K562 (cell line): ENCODE data around the gene EN2. TPM values are rescaled to one million over a fixed set of nuclear protein-coding genes. Genes with fewer than 3 reads are reported as not detected.

Experiments
- ATAC-seq: fragments of 200-7000 bp; cut with Tn5 transposase; 3 replicates; pipeline ENCODE4 v1.9.1; 2020; ENCODE audit warnings: moderate library complexity
- BruUV-seq: library from RNA; stranded (reverse); fragments of 400-500 nt; replicated peaks from 2 replicates; lab custom pipeline; 2021; lab: Mats Ljungman, UMichigan
- CTCF ChIA-PET: fragments of 300-600 bp; formaldehyde crosslinking; extraction: SDS; loops from one replicate; lab custom pipeline; 2021; ENCODE audit warnings: low intra/inter-chr PET ratio; lab: Yijun Ruan, JAX
- POLR2A ChIA-PET: fragments of 300-600, 350-650 bp; sonication (Branson Sonifier 250); formaldehyde crosslinking; extraction: SDS; loops from one replicate; lab custom pipeline; 2021; ENCODE audit warnings: antibody characterized with exemption, inconsistent platforms; lab: Yijun Ruan, JAX
- DNase-seq, 4 experiments: peaks; one replicate each; pipeline versions ENCODE4 v3.0.0 to v3.0.0-alpha.2; 2011 to 2018; ENCODE audit warnings: low spot score in 3 of 4, mixed read lengths in 3 of 4; ENCODE audit errors: extremely low read depth in 1 of 4
- FAIRE-seq: peaks from 2 replicates; lab custom pipeline; 2011; peaks lifted over from hg19 to GRCh38; lab: Jason Lieb, UNC
- H2AFZ ChIP-seq: 2 replicates; pipeline ENCODE4 v1.6.0; 2011; ENCODE audit warnings: low read depth, low read length, control low read depth, inconsistent platforms
- H3K27ac ChIP-seq: fragments of 200-600 bp; 3 replicates; pipeline ENCODE4 v1.8.0; 2011; ENCODE audit warnings: low read depth, mild to moderate bottlenecking, control low read depth, inconsistent platforms, low read length, moderate library complexity, mixed read lengths; ENCODE audit errors: extremely low read depth
- H3K27me3 ChIP-seq, 2 experiments: fragments of 300-600 bp in 1 of 2; 2 replicates in 1 of 2; 3 replicates in 1 of 2; pipeline versions ENCODE4 v1.6.0 to v1.8.0; 2011; ENCODE audit warnings: inconsistent platforms in 2 of 2, low read length in 2 of 2, mild to moderate bottlenecking in 1 of 2, mixed read lengths in 1 of 2, moderate library complexity in 1 of 2; ENCODE audit not compliant: control insufficient read depth in 2 of 2, insufficient read depth in 2 of 2
- H3K36me3 ChIP-seq: fragments of 300-600 bp; 3 replicates; pipeline ENCODE4 v1.8.0; 2011; ENCODE audit warnings: mild to moderate bottlenecking, low read length, inconsistent platforms; ENCODE audit not compliant: control insufficient read depth, insufficient read depth
- H3K4me1 ChIP-seq, 2 experiments: fragments of 200-600 bp in 1 of 2; replicated peaks in 1 of 2; 2 replicates in 1 of 2; 3 replicates in 1 of 2; pipeline versions ENCODE4 v1.5.1 to v1.8.0; 2011; ENCODE audit warnings: inconsistent platforms in 2 of 2, low read length in 2 of 2, mild to moderate bottlenecking in 1 of 2, mixed read lengths in 1 of 2, moderate library complexity in 1 of 2; ENCODE audit not compliant: control insufficient read depth in 2 of 2, insufficient read depth in 2 of 2
- H3K4me2 ChIP-seq: 2 replicates; pipeline ENCODE4 v1.6.1; 2011; ENCODE audit warnings: low read length, control low read depth, inconsistent platforms, mixed read lengths; ENCODE audit not compliant: insufficient read depth
- H3K4me3 ChIP-seq: fragments of 200-600 bp; sonication (generic), shearing (Covaris generic); 2 replicates; pipeline ENCODE4 v1.5.1; 2016; ENCODE audit warnings: control low read depth, inconsistent platforms
- H3K79me2 ChIP-seq: fragments of 200-600 bp; 3 replicates; pipeline ENCODE4 v1.8.0; 2011; ENCODE audit warnings: low read length, inconsistent platforms; ENCODE audit not compliant: control insufficient read depth, insufficient read depth
- H3K9ac ChIP-seq, 2 experiments: 2 replicates each; pipeline versions ENCODE4 v1.6.0 to v1.6.1; 2011; ENCODE audit warnings: low read depth in 2 of 2, low read length in 2 of 2, control low read depth in 1 of 2, inconsistent platforms in 1 of 2, mild to moderate bottlenecking in 1 of 2, mixed read lengths in 1 of 2; ENCODE audit not compliant: insufficient read depth in 1 of 2
- H3K9me1 ChIP-seq: one replicate; pipeline ENCODE4 v1.6.0; 2011; ENCODE audit warnings: inconsistent platforms, mild to moderate bottlenecking, low read length, moderate library complexity; ENCODE audit not compliant: control insufficient read depth, insufficient read depth
- H3K9me3 ChIP-seq: replicated peaks from 2 replicates; pipeline ENCODE4 v1.5.1; 2011; ENCODE audit warnings: low read depth, low read length, inconsistent platforms; ENCODE audit not compliant: control insufficient read depth, insufficient read depth
- H4K20me1 ChIP-seq: replicated peaks from 2 replicates; pipeline ENCODE4 v1.6.1; 2011; ENCODE audit warnings: low read length, inconsistent platforms, mixed read lengths; ENCODE audit not compliant: control insufficient read depth, insufficient read depth
- ATF1 ChIP-seq, 2 experiments: fragments of 450-650 bp in 1 of 2; IDR thresholded peaks; 2 replicates each; pipeline ENCODE4 v1.6.1; 2016; ENCODE audit warnings: missing compliant biosample characterization in 1 of 2, missing genetic modification characterization in 1 of 2
- EWSR1 ChIP-seq: fragments of 450-650 bp; IDR thresholded peaks from 2 replicates; pipeline ENCODE4 v1.6.1; 2018; ENCODE audit warnings: borderline replicate concordance, mild to moderate bottlenecking, low read depth, moderate library complexity; ENCODE audit not compliant: partially characterized antibody
- GTF2F1 ChIP-seq: IDR thresholded peaks from 2 replicates; pipeline ENCODE4 v1.6.1; 2011; ENCODE audit warnings: low read depth, low read length, improper control_type of control experiment
- HMG20B ChIP-seq: fragments of 250-450 bp; sonication (Bioruptor Pico); IDR thresholded peaks from 2 replicates; pipeline ENCODE4 v1.5.0; 2021; ENCODE audit warnings: mild to moderate bottlenecking
- IRF1 ChIP-seq: sonication (generic); formaldehyde crosslinking; IDR thresholded peaks from 2 replicates; pipeline ENCODE4 v1.8.0; 2022; ENCODE audit warnings: missing genetic modification reagents, mild to moderate bottlenecking, borderline replicate concordance
- SMAD4 ChIP-seq: fragments of 250-450 bp; sonication (Bioruptor Pico); conservative IDR thresholded peaks from 2 replicates; pipeline ENCODE4 v1.8.0; 2021; ENCODE audit warnings: inconsistent platforms, mild to moderate bottlenecking, moderate library complexity
- SMARCA5 ChIP-seq: fragments of 450-650 bp; IDR thresholded peaks from 2 replicates; pipeline ENCODE4 v1.6.1; 2016
- SNRNP70 ChIP-seq: fragments of 200-400 bp; formaldehyde crosslinking; optimal IDR thresholded peaks from 2 replicates; pipeline ENCODE3; 2017; ENCODE audit warnings: low read depth, low read length
- TCF3 ChIP-seq: sonication (generic); formaldehyde crosslinking; IDR thresholded peaks from 2 replicates; pipeline ENCODE4 v1.4.0; 2020; ENCODE audit warnings: mild to moderate bottlenecking, missing genetic modification reagents
- TRIM28 ChIP-seq: fragments of 450-650 bp; IDR thresholded peaks from 2 replicates; pipeline ENCODE4 v1.6.1; 2017
- ZNF143 ChIP-seq: sonication (generic); formaldehyde crosslinking; IDR thresholded peaks from 2 replicates; pipeline ENCODE4 v1.9.0; 2022; ENCODE audit warnings: mild to moderate bottlenecking, missing genetic modification reagents
- WGBS: fragments of 100-300 bp; shearing (Covaris generic); methylation state at CpG from one replicate; pipeline ENCODE4 v1.1.6; 2016; ENCODE audit warnings: low coverage, mixed read lengths; ENCODE audit not compliant: insufficient coverage; ENCODE audit errors: missing lambda C conversion rate; 5-methylcytosine and 5-hydroxymethylcytosine counted together
- in situ Hi-C: fragments of 300-500 bp; cut with MboI; formaldehyde crosslinking; loops from 4 replicates; pipeline ENCODE4 v1.15.0; 2018; ENCODE audit warnings: inconsistent platforms, mixed read lengths
- intact Hi-C: fragments of 100-400 bp; cut with micrococcal nuclease; formaldehyde crosslinking; loops from 2 replicates; pipeline ENCODE4 v1.14.2; 2022
- polyA plus RNA-seq, 8 experiments: library from polyadenylated mRNA; depleted of rRNA in 4 of 8; stranded (reverse) in 5 of 8; unstranded in 3 of 8; fragments of >200 nt; fragmentation: Nextera tagmentation in 2 of 8; fragmentation: Illumina TruSeq in 1 of 8; extraction: Ambion mirVana in 2 of 8; extraction: Trizol in 1 of 8; gene quantifications; 2 replicates each; pipeline versions ENCODE4 v1.2.1 to v1.2.3, GENCODE V29; 2011 to 2014; ENCODE audit warnings: inconsistent platforms in 1 of 8, missing spikeins in 1 of 8
- total RNA-seq, 7 experiments: library from RNA; depleted of rRNA in 6 of 7; stranded (reverse); fragments of >200 nt in 6 of 7; fragmentation: Illumina TruSeq in 2 of 7; extraction: Trizol in 2 of 7; gene quantifications; 2 replicates each; pipeline versions ENCODE4 v1.2.1 to v1.2.3, GENCODE V29; 2011 to 2021; ENCODE audit warnings: low replicate concordance in 1 of 7
- TF ChIP-seq, protein P1 (sequence below): fragments of 200-800 bp; sonication (Bioruptor generic); IDR thresholded peaks from 2 replicates; pipeline ENCODE4 v1.6.1; 2017; ENCODE audit warnings: missing genetic modification characterization, missing compliant biosample characterization
- TF ChIP-seq, protein P2 (sequence below): sonication (generic); formaldehyde crosslinking; IDR thresholded peaks from 2 replicates; pipeline ENCODE4 v1.8.0; 2022; ENCODE audit warnings: missing genetic modification reagents, mild to moderate bottlenecking, moderate library complexity, borderline replicate concordance
- TF ChIP-seq, protein P3 (sequence below): fragments of 250-450 bp; sonication (Bioruptor Pico); IDR thresholded peaks from 2 replicates; pipeline ENCODE4 v1.5.0; 2021

Gene EN2
- total and polyA plus RNA-seq, 9 of the 15 experiments (the other 6 are each of a cell fraction or from before 2014, with no cell fraction given), result 0.04 TPM; not detected in 7

DNA sequence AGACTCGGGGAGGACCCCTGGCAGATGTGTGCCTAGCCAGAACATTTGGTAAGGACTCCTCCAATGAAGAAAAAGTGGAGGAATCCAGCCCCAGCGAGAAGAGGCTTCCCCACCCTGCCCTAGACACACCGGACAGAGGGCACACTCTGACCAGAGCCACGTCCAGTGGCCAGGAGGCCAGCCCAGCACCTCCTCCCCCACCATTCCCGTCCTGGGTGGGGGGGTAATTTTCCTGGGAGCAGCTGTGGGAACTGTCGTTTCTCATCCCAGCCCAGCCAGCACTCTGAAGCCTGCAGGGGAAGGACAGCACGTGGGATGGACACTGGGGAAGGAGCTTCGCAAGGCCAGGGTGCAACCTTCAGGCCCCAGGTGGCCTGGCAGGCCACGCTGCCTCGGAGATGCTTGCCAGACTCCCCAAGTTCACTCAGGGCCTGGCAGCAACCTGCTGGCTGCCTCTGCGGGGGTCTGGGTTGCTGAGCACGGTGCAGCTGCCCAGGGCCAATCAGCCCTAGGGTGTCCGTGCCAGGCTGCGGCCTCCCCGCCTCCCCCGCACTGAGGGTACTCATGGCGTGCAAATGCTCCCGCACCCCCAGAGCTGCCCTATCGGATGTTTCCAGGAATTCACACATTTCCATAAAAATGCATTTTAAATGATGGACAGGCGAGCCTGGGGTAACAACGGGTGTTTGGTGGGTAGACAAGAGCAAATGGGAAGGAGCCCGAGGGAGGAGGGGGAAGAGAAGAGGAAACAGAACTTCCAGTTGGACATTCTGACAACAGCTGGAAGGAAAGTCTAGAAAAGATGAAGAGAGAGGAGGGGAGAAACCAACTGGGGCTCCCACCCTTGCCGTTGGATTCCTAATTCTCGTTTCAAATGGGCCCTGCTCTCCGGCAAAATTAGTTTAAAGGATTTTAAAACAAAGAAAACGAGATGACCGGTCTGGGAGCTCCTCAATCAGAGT is 1.9 kb upstream of the EN2 start:
- H3K79me2 ChIP-seq, result no peaks in the 10 kb centered on the region
- ChIA-PET POLR2A (interaction anchor here (0.5 to 0.7 kb wide), 2 partner anchors 74 to 392 kb away, joined by 3 to 4 read pairs; no protein-coding TSS in a partner anchor), CTCF (no interaction called here)
- WGBS, result 6% methylated on average over 27 of the region's 27 CpGs
- no peaks in the 10 kb centered on the region for H3K9me3 ChIP-seq
- H2AFZ ChIP-seq, result no peak overlapping the region
- no peak for TF ChIP-seq IRF1
- TF ChIP-seq, protein P1, sequence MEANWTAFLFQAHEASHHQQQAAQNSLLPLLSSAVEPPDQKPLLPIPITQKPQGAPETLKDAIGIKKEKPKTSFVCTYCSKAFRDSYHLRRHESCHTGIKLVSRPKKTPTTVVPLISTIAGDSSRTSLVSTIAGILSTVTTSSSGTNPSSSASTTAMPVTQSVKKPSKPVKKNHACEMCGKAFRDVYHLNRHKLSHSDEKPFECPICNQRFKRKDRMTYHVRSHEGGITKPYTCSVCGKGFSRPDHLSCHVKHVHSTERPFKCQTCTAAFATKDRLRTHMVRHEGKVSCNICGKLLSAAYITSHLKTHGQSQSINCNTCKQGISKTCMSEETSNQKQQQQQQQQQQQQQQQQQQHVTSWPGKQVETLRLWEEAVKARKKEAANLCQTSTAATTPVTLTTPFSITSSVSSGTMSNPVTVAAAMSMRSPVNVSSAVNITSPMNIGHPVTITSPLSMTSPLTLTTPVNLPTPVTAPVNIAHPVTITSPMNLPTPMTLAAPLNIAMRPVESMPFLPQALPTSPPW (CRISPR knock-in tag), result no peak
- no peak for TF ChIP-seq ZNF143 (CRISPR knock-in tag)
- no peak for TF ChIP-seq SMARCA5
- TF ChIP-seq ATF1 (CRISPR knock-in tag; IDR thresholded peaks at IDR 0.05), result no peak
- TF ChIP-seq ATF1 (tag; IDR thresholded peaks at IDR 0.05), result no peak
- TF ChIP-seq, protein P2, sequence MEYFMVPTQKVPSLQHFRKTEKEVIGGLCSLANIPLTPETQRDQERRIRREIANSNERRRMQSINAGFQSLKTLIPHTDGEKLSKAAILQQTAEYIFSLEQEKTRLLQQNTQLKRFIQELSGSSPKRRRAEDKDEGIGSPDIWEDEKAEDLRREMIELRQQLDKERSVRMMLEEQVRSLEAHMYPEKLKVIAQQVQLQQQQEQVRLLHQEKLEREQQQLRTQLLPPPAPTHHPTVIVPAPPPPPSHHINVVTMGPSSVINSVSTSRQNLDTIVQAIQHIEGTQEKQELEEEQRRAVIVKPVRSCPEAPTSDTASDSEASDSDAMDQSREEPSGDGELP (CRISPR knock-in tag), result no peak
- TF ChIP-seq SMAD4 (CRISPR knock-in tag), result no peak
- TF ChIP-seq EWSR1, result no peak
- TF ChIP-seq SNRNP70, result no peak
- no peak for TF ChIP-seq TCF3
- no peak for TF ChIP-seq TRIM28
- no peak for TF ChIP-seq GTF2F1
- TF ChIP-seq HMG20B, result no peak
- TF ChIP-seq, protein P3, sequence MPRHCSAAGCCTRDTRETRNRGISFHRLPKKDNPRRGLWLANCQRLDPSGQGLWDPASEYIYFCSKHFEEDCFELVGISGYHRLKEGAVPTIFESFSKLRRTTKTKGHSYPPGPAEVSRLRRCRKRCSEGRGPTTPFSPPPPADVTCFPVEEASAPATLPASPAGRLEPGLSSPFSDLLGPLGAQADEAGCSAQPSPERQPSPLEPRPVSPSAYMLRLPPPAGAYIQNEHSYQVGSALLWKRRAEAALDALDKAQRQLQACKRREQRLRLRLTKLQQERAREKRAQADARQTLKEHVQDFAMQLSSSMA, result no peak
- no peaks in the 10 kb centered on the region for H3K9me1 ChIP-seq
- BruUV-seq, result no TSS peak
- FAIRE-seq (no peak), ATAC-seq (no peak), DNase-seq (no peak)
- peaks cover 0 to 27% of the 10 kb centered on the region in 2 experiments; a peak in 2 of 5 replicates for H3K4me1 ChIP-seq
- intact Hi-C loops, result no loop called here
- H3K9ac ChIP-seq, result no peak overlapping the region
- no peak overlapping the region for H3K4me2 ChIP-seq
- in situ Hi-C loops, result no loop called here
- H3K4me3 ChIP-seq, result no peak overlapping the region
- no peaks in the 10 kb centered on the region for H3K36me3 ChIP-seq
- H4K20me1 ChIP-seq, result peaks cover 3% of the 10 kb centered on the region; the same call in 1 of the 2 replicates
- peaks cover 58 to 74% of the 10 kb centered on the region in 2 experiments for H3K27me3 ChIP-seq
- H3K27ac ChIP-seq, result no peak overlapping the region
